ENCODE results near the gene ARL6.

- TF ChIP-seq EZH2 (IDR thresholded peaks at IDR 0.05) (no peak), POLR2AphosphoS5 (IDR thresholded peaks at IDR 0.05; ENCODE audit: borderline replicate concordance, low read depth, low read length) (no peak)
These were observed 39.9 kb downstream of the ARL6 start for GRCh38 chr3:97804471-97804870.
